GM18519 (cell line): ENCODE results near the gene TMED1.

Experiments
- ATAC-seq: cut with Tn5 transposase; IDR thresholded peaks from one replicate; pipeline ENCODE4 v1.9.1; 2021; ENCODE audit warnings: mild to moderate bottlenecking, moderate library complexity; ENCODE audit not compliant: unreplicated experiment, low FRiP score

TMED1 gene

GRCh38 chr19:10835089-10835753, 791 bp downstream of the TMED1 start:
- ATAC-seq, result no peak

DNA sequence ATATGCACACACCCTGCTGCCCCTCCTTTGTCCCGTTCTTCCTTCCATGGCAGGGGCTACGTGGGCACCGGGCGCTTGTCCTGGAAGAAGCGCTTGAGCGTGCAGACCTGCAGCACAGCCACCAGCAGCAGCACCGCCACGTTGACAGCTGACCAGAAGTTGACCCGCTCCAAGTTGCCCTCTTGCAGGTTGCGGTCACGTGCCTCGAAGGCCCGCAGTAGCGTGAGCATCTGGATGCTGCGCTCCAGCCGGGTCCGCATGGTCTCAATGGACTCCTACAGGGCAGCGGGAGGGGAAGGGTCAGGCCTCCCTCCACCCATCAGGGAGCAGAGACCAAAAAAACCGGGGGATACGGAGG, 3.1 kb downstream of the TMED1 start:
- ATAC-seq, result no peak

GRCh38 chr19:10831987-10832938, 3.7 kb downstream of the TMED1 start:
- ATAC-seq, result no peak

DNA sequence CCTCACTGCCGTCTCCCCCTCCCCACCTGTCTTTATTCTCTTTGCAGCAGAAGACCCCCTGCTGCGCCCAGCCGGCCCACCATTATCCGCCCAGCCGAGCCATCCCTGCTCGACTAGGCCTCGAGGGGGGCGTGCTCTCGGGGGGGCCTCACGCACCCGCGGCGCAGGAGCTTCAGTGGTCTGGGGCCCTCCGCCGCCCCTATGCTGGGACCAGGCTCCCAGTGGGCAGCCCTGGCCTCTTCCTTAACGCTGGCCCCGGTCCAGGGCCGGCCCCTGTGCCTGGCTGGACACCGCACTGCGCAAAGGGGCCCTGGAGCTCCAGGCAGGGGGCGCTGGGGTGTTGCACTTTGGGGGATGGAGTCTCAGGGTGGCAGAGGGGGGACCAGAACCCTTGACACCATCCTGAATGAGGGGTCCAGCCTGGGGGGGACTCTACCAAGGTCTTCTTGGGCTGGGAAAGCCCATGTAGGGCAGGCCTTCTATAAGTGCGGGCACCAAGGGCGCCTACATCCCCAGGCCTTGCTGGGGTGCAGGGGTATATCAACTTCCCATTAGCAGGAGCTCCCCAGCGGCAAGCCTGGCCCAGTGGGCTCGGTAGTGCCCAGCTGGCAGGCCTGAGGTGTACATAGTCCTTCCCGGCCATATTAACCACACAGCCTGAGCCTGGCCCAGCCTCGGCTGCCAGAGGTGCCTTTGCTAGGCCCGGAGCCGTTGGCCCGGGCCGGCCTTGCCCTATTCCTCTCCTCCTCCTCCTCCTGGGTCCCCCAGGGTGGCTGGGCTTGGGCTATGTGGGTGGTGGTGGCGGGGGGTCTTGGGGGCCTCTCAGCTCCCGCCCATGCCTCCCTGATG, 4.9 kb downstream of the TMED1 start:
- no peak for ATAC-seq

DNA sequence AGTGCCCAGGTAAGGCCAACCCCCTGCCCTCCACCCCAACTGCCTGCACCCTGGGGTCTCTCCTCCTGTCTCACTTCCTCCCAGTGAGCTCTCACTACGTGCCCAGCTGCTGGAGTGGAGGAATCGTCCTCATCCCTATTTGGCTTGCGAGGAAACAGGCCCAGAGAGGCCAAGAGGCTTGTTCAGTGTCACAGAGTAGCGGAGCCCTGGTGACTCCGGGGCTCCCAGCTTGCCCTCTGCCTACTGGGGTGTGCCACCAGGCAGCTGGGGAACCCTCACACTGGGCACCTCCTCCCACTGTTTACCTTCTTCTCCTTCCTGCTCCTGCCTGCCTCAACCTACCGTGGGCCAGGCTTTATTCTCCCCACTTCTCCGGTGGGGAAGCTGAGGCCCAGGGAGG, 5.6 kb downstream of the TMED1 start:
- no peak for ATAC-seq

- no peak for ATAC-seq
Measured at GRCh38 chr19:10829967-10830366, 6.0 kb downstream of the TMED1 start.

- no peak for ATAC-seq
Measured at GRCh38 chr19:10828981-10829821, 6.8 kb downstream of the TMED1 start.

- no peak for ATAC-seq
Measured at GRCh38 chr19:10826846-10827245, 9.2 kb downstream of the TMED1 start.

- ATAC-seq, result no peak
Measured at GRCh38 chr19:10826231-10826630, 9.8 kb downstream of the TMED1 start.

DNA sequence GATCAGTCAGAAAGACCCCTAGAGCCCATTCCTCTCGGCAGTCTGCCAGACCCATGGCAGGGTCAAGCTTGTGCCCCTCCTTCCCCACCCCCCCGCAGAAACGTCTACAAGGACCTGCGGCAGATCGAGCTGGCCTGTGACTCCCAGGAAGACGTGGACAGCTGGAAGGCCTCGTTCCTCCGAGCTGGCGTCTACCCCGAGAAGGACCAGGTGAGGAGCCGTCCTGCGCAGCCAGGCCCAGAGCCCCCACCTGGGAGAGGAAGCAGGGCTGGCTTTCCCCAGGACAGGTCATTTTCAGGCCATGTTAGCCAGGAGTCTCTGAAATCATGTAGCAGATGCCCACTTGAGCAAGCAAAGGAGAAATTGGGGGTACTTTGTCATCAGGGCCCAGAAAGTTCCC, 12.3 kb downstream of the TMED1 start:
- ATAC-seq, result no peak

DNA sequence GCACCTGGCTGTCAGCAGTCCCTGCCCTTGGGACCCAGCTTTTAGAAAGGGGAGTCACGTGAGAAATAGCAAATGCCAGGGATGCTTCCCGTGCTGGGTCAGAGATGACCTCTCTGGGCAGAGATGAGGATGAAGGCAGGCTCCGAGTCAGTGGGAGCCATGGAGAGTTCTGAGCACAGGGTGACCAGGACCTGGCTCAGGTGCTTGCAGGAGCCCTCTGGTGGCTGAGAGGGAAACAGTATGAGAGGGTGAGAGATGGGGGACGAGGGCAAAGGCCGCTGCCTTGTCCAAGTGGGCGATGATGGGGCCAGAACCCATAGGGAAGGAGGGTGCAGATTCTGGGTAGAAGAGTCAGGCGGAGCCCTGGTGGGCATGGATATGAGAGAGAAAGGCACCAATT, 15.8 kb downstream of the TMED1 start:
- no peak for ATAC-seq

- ATAC-seq, result no peak
Measured at GRCh38 chr19:10819124-10820060, 16.6 kb downstream of the TMED1 start.

DNA sequence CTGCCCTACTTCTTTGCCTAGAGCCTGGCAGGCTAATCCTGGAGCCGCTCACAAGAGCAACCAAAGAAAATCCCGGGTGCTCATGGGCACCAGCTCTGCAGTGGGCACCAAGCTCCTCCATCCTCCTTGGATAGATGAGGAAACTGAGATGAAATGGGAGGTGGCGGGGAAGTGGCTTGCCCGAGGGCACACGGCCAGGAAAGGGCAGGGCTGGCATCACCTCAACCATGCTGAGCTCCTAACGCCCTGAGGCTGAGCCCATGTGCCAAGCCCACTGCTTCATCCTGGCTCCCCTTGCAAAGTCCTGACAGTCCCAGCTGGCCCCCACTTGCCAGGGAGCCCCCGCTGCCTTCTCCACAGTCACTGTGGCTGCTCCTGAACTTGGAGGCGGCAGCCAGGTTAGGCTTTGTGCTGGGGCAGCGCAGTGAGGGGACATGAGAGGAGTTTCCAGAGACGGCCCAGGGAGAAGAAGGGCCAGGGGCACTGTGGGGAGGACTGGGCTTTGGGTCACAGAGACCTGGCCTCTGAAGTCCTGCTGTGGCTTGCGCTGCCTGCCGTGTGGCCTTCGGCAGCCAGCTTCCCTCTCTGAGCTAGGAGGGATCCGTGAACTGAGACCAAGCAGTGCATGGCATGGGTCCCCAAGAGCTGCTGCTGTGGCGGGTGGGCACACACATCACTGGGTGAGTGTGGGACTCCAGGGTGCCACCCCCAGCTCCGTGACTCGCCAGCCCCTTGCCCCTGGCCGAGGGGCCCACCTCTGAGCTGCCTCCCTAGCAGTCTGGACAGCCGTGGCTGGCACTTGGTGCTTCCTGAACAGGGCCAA, 17.5 kb downstream of the TMED1 start:
- no peak for ATAC-seq

GRCh38 chr19:10817291-10818038, 18.5 kb downstream of the TMED1 start:
- ATAC-seq, result no peak

- no peak for ATAC-seq
Measured at GRCh38 chr19:10816691-10817090, 19.3 kb downstream of the TMED1 start.

GRCh38 chr19:10815969-10816644, 19.9 kb downstream of the TMED1 start:
- no peak for ATAC-seq

GRCh38 chr19:10815007-10815536, 20.9 kb downstream of the TMED1 start:
- no peak for ATAC-seq
